Measurements from ENCODE around the gene NUMBL.

DNA sequence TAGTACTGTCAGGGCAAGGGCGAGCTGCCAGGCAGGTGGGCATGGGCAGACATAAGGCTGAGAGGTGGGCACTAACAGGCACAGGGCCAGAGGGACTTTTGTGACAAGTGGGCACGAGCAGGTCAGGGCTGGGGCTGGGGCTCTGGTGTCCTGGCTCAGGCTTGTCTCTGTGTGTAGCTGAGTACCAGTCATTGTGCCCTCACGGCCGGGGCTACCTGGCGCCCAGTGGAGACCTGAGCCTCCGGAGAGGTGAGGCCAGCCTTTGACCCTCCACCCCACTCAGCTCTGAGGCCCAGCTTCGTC is 67.7 kb downstream of the NUMBL start:
- TF ChIP-seq SUZ12 (IDR thresholded peaks at IDR 0.05; ENCODE audit: extremely low read depth, insufficient read depth, insufficient read length), result no peak
- no peak for TF ChIP-seq YY1 (IDR thresholded peaks at IDR 0.05; ENCODE audit: insufficient read depth, insufficient read length)

Data from NT2/D1 (cell line).